RPMI7951 (cell line): ENCODE data around the gene AAK1. TPM values are rescaled to one million over a fixed set of nuclear protein-coding genes. Genes with fewer than 3 reads are reported as not detected.
"Not testable (repeated sequence)": the region's sequence is repeated elsewhere in the genome, so short reads cannot be mapped to it uniquely, and the experiment has no call there.

ENCODE experiments used
- DNase-seq: peaks from one replicate; pipeline ENCODE4 v3.0.0-alpha.2; 2012; ENCODE audit warnings: low read depth
- total RNA-seq: library from RNA; depleted of rRNA; stranded (reverse); fragments of >200 nt; shearing (Covaris generic); gene quantifications from 2 replicates; pipeline ENCODE4 v1.2.3, GENCODE V29; 2014

AAK1 gene
- total RNA-seq, 1 experiment from 2014 or later: 44.0 TPM

DNA sequence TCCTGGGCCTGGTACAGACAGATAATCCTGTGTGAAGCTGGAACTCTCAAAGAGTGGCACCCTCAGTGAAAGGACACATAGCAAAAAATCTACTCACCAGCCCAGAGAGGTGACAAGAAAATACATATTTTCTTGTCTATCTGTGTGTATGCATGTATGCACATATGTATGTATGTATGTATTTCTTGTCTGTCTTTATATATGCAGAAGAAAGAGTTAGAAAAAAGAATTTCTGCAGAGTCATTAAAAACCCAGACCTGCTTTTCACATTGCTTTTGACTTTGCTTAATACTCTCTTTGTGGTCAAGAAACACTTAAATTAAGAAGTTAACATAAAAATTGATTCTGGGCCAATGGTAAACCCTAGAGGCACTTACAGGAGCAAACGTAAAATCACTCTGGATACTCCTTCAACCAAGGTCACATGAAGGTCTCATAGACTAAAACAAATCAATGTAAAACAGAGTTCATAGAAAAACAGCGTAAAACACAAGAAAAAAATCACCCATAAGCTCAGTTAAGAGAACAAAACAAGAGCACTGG lies 16.5 kb upstream of the AAK1 start:
- DNase-seq: no peak

GRCh38 chr2:69659349-69659748 lies 15.8 kb upstream of the AAK1 start:
- DNase-seq: no peak

DNA sequence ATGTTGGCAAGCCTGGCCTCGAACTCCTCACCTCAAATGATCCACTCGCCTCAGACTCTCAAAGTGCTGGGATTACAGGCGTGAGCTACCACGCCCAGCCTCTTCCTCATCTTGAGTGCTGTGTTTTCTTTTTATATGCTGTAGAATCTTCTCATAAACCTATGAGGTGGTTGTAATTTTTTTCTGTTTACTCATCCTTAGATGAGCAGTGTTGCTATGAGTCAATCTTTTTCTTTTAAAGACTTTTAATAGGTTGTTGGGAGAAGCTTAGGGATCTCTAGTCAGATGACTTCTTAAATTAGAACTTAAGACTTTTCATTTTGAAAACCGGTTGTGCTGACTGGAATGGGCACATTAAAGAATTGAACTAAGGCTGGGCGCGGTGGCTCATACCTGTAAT lies 8.7 kb upstream of the AAK1 start:
- DNase-seq: peak; percentile 82

DNA sequence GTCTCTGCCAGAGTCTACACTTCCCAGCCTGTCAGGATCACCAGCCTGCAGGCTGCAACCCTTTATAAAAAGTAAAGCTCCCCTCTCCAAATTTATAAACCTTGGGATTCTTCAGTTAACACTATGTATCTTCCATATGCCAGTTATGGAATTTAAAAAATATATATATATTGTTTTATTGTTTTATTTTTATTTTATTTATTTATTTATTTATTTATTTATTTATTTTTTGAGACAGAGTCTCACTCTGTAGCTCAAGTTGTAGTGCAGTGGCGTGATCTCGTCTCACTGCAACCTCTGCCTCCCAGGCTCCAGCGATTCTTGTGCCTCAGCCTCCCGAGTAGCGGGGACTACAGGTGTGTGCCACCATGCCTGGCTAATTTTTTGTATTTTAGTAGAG lies 3.7 kb upstream of the AAK1 start:
- not testable (repeated sequence) for DNase-seq

- DNase-seq: no peak
Observed at GRCh38 chr2:69646714-69647113, 3.2 kb upstream of the AAK1 start.

- DNase-seq: no peak
Observed at GRCh38 chr2:69645921-69646320, 2.4 kb upstream of the AAK1 start.

GRCh38 chr2:69645031-69645431 lies 1.5 kb upstream of the AAK1 start:
- peak; percentile 41 for DNase-seq

DNA sequence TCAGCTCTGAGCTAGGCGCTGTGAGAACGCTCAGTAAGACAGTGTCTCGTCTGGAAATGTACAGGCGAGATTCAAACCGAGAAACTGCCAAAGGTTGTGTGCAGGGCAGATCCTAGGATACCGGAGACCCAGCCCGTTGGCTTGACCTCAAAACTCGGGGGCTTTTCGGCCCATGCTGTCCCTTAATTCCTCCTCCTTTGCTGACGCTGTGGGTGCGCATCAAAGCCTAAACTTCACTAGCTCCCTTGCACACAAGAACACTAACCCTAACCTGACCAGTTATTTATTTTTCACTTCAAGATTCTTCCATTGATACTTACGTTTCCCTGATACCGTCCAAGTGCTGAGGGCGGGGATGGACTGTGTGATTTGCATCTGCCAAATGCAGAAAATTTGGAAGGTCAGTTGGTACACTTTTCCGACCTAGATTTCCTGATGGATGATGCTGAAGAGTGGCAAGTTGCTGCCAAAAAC lies 1.0 kb upstream of the AAK1 start:
- DNase-seq: no peak

GRCh38 chr2:69642709-69643601 lies 584 bp downstream of the AAK1 start:
- peak; percentile 85 for DNase-seq

DNA sequence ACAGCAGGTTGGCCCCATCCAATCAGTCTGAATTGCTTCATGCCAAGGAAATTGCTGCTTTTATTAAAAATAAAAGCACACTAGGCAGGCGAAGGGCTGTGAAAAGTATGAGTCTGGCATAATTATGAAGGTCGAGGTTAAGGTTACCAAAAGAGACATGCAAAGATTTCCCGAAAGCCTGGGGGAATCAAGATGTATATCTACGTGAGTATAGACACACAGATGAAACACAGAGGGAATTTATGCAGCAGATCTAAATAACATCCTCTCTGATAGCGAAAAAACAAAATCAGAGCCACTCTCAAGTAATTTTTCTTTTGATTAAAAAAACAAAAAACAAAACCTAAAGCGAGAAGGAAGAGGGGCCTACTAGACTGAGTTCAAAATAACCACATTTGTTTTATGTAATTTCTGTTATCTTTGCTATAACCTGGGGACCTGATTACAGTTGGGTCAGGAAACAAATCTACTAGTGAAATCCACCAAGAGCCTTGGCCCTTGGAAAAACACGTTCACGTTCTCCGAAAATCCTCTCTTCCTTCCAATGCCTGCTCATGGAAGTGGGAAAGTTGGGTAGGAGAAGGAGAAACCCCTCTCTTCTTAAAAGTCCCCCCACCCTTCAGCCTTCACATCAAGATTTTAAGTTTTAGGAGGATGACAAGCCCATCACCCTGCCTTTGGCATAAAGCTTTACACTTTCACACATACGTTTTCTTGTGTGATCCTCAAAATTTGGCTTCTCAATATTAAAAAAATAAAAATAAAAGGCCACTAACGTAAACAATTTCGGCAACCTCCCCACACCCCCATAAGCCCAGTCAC lies 1.4 kb downstream of the AAK1 start:
- no peak for DNase-seq

- DNase-seq: no peak
Observed at GRCh38 chr2:69641471-69641870, 2.1 kb downstream of the AAK1 start.

- no peak for DNase-seq
Observed at GRCh38 chr2:69639266-69639665, 4.3 kb downstream of the AAK1 start.

GRCh38 chr2:69638630-69639029 lies 4.9 kb downstream of the AAK1 start:
- no peak for DNase-seq

DNA sequence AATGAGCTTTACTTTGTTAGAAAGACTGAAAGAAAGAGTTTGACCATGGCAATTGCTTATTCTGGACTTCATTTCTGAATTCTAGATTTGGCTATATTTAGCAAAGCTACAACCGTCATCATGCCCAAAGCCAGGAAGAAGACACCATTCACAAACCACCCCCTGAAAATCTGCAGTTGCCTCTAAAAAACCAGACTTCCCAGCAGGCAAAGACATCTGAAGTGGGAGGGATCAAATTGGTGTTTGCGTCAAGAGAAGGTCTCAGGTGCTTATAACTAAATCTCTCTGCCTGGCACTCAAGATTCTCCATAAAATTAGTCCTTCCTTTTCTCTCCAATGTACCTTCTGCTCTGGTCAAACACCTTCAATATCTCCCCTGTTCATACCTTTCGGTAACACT lies 5.6 kb downstream of the AAK1 start:
- no peak for DNase-seq

DNA sequence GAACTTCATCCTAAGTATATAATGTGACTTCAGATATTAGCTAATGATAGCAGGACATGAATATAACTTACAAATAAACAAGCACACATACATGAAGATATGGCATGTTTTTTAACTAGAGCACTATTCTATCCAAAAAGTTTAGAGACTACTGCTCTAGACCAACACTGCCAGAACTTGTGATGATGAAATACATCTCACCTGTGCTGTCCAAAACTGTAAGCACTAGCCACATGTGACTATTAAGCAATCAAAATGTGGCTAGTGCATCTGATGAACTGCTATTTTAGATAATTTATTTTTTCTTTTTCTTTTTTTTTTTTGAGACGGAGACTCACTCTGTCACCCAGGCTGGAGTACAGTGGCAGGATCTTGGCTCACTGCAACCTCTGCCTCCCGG lies 7.1 kb downstream of the AAK1 start:
- no peak for DNase-seq

GRCh38 chr2:69635432-69635831 lies 8.1 kb downstream of the AAK1 start:
- DNase-seq: no peak

DNA sequence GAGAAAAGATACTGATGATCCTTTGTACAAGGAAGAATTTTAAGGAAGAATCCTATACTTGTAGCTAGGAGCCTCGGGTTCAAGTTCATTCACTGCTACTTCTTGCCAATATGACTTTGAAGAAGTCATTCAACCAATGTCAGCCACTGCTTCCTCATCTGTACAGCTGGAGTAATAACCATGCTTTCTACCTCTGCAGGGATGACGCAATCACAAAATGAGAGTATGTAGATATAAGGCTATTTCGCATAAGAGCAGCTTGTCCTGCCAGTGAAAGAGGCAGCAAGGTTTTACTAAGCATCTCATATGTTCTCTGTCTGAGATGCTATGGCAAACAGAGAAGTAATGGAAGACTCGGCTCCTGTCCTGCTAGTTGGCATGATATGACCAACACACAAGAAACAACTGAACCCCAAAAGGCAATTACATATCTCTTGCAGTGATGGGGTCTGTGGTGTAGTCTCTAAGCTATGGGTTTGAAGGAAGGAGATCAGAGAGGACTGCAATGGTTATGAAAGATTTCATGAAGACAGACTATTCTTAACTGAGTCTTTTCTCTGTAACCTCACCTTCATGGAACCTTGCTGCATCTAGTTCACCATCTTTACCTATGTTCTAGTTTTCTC lies 9.2 kb downstream of the AAK1 start:
- no peak for DNase-seq

GRCh38 chr2:69631402-69631801 lies 12.1 kb downstream of the AAK1 start:
- DNase-seq: no peak

DNA sequence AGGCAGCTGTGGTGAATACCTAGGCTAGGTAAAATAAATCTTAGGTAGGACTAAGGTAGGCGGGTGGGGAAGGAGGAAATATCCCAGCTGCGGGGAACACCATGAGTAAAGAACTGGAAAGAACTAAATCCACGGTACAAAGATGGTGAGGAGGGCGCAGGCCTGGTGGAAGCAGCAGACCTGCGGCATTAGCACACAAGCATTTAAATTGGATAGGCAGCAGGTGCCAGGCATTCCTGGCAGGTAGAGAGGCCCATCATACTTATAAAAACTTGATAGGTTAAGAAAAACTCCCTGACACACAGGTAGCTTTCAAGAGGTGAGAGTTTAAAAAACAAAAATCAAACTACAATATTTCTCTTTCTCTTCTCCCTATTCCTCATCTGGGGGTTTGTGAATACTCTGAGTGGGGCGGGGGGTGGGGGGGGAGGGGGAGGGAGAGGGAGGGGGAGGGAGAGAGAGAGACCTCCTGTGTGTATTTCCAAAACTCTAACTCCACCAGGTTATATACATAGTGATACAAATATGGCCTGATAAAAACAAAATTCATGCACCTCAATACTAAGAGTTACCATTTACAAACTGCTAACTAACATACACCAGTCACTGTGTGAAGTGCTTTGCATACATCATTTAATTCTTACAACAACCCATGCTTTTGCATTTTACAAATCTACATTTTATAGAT lies 13.5 kb downstream of the AAK1 start:
- DNase-seq: no peak

- no peak for DNase-seq
Observed at GRCh38 chr2:69628325-69629021, 15.1 kb downstream of the AAK1 start.
